HG03575 (cell line): ENCODE results near the gene DAPK1.

Experiments used
- ATAC-seq: cut with Tn5 transposase; IDR thresholded peaks from one replicate; pipeline ENCODE4 v1.9.1; 2021; ENCODE audit not compliant: unreplicated experiment, insufficient number of reproducible peaks, low FRiP score; ENCODE audit errors: extremely low read depth

DAPK1 gene

GRCh38 chr9:87557996-87558395, 60.3 kb downstream of the DAPK1 start:
- ATAC-seq = no peak

GRCh38 chr9:87558606-87559190, 61.0 kb downstream of the DAPK1 start:
- no peak for ATAC-seq

GRCh38 chr9:87562062-87562461, 64.4 kb downstream of the DAPK1 start:
- ATAC-seq = no peak

GRCh38 chr9:87562530-87563170, 65.0 kb downstream of the DAPK1 start:
- ATAC-seq = no peak

- ATAC-seq = no peak
These were observed 66.4 kb downstream of the DAPK1 start for GRCh38 chr9:87564111-87564510.

GRCh38 chr9:87564791-87565241, 67.1 kb downstream of the DAPK1 start:
- no peak for ATAC-seq

- no peak for ATAC-seq
These were observed 69.3 kb downstream of the DAPK1 start for GRCh38 chr9:87567001-87567400.

- ATAC-seq = no peak
These were observed 69.9 kb downstream of the DAPK1 start for GRCh38 chr9:87567571-87567970.

GRCh38 chr9:87567983-87568382, 70.3 kb downstream of the DAPK1 start:
- no peak for ATAC-seq

- no peak for ATAC-seq
These were observed 70.7 kb downstream of the DAPK1 start for GRCh38 chr9:87568401-87568800.

- no peak for ATAC-seq
These were observed 71.4 kb downstream of the DAPK1 start for GRCh38 chr9:87569008-87569509.

GRCh38 chr9:87569518-87569917, 71.9 kb downstream of the DAPK1 start:
- no peak for ATAC-seq

GRCh38 chr9:87570000-87570908, 72.6 kb downstream of the DAPK1 start:
- no peak for ATAC-seq

- ATAC-seq = no peak
These were observed 75.1 kb downstream of the DAPK1 start for GRCh38 chr9:87572719-87573118.

GRCh38 chr9:87573841-87574342, 76.2 kb downstream of the DAPK1 start:
- ATAC-seq = no peak

GRCh38 chr9:87577746-87578145, 80.1 kb downstream of the DAPK1 start:
- no peak for ATAC-seq

- no peak for ATAC-seq
These were observed 81.0 kb downstream of the DAPK1 start for GRCh38 chr9:87578625-87579024.

GRCh38 chr9:87579781-87580541, 82.3 kb downstream of the DAPK1 start:
- no peak for ATAC-seq

- ATAC-seq = no peak
These were observed 83.3 kb downstream of the DAPK1 start for GRCh38 chr9:87580941-87581438.
